GM18498 (cell line): Measurements from ENCODE around the gene MET.

Source experiments
- ATAC-seq: cut with Tn5 transposase; IDR thresholded peaks from one replicate; pipeline ENCODE4 v1.9.1; 2021; ENCODE audit warnings: mild to moderate bottlenecking, moderate library complexity; ENCODE audit not compliant: unreplicated experiment

The MET gene

GRCh38 chr7:116836911-116837310 lies 164.9 kb downstream of the MET start:
- no peak for ATAC-seq

- ATAC-seq: no peak
Measured at GRCh38 chr7:116837586-116837985, 165.6 kb downstream of the MET start.

GRCh38 chr7:116840256-116840655 lies 168.3 kb downstream of the MET start:
- no peak for ATAC-seq

GRCh38 chr7:116842371-116842770 lies 170.4 kb downstream of the MET start:
- no peak for ATAC-seq

GRCh38 chr7:116843378-116843777 lies 171.4 kb downstream of the MET start:
- no peak for ATAC-seq
